ENCODE data around the gene TREM2. TPM values are rescaled to one million over a fixed set of nuclear protein-coding genes. Genes with fewer than 3 reads are reported as not detected.

Gene TREM2
- total and polyA plus RNA-seq, 2 of the 13 experiments (the other 11 are each of a cell fraction or from before 2014, with no cell fraction given) = 0.11 TPM; not detected in 1

DNA sequence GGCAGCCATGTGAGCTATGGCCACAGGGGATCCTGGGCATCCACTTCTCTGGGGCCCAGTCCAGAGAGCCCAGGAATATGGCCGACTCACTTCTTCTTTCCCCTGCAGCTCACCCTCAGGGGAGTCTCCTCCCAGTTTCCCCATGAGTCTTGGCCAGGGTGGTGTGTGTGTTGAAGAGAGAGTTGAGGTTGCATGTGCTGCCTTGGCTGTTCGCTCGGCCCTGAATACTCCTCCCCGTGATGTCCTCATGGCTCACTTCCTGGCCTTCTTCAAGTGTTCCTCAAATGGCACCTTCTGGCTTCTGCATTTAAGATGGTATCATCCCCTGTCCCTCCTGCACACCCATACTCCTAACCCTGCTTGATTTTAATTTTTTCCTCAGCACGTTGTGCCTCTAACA, 5.6 kb downstream of the TREM2 start:
- ChIA-PET CTCF (ENCODE audit: low intra/inter-chr PET ratio, low total read pairs) (no interaction called here), POLR2A (no interaction called here)
- H3K4me3 ChIP-seq (replicated peaks in 1 of 3; ENCODE audit: insufficient read depth in 1 of 3, low read depth in 2 of 3, low read length in 3 of 3) = no peak overlapping the region
- H3K27ac ChIP-seq (ENCODE audit: extremely low read length, insufficient read depth, low read length) = no peak overlapping the region
- peaks cover 1 to 18% of the 10 kb centered on the region in 2 experiments; a peak in 1 of 5 replicates for H3K27me3 ChIP-seq (ENCODE audit: control insufficient read depth in 1 of 2, insufficient read depth in 2 of 2, low read length in 2 of 2)
- no peak overlapping the region for H3K4me2 ChIP-seq (ENCODE audit: low read depth, low read length)
- in situ Hi-C loops (cut with HindIII; ENCODE audit: extremely low pct_ligation_motif_present, low pct_unique_long_range_greater_than_20kb) = no loop called here
- H3K9ac ChIP-seq (ENCODE audit: insufficient read depth, low read depth, low read length) = no peak overlapping the region
- TF ChIP-seq, protein P1, sequence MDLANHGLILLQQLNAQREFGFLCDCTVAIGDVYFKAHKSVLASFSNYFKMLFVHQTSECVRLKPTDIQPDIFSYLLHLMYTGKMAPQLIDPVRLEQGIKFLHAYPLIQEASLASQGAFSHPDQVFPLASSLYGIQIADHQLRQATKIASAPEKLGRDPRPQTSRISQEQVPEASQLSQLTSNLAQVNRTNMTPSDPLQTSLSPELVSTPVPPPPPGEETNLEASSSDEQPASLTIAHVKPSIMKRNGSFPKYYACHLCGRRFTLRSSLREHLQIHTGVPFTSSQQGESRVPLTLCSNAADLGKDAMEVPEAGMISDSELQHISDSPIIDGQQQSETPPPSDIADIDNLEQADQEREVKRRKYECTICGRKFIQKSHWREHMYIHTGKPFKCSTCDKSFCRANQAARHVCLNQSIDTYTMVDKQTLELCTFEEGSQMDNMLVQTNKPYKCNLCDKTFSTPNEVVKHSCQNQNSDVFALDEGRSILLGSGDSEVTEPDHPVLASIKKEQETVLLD (CRISPR knock-in tag; IDR thresholded peaks at IDR 0.05; ENCODE audit: low read depth) = no peak
- no peak for TF ChIP-seq SMC3 (IDR thresholded peaks at IDR 0.05; ENCODE audit: low read length)
- no peak for TF ChIP-seq SNAI1 (CRISPR knock-in tag; IDR thresholded peaks at IDR 0.05; ENCODE audit: borderline replicate concordance)
- no peak for TF ChIP-seq GLI4 (CRISPR knock-in tag; IDR thresholded peaks at IDR 0.05; ENCODE audit: borderline replicate concordance)
- no peak for TF ChIP-seq ADNP (CRISPR knock-in tag; IDR thresholded peaks at IDR 0.05)
- TF ChIP-seq, protein P2, sequence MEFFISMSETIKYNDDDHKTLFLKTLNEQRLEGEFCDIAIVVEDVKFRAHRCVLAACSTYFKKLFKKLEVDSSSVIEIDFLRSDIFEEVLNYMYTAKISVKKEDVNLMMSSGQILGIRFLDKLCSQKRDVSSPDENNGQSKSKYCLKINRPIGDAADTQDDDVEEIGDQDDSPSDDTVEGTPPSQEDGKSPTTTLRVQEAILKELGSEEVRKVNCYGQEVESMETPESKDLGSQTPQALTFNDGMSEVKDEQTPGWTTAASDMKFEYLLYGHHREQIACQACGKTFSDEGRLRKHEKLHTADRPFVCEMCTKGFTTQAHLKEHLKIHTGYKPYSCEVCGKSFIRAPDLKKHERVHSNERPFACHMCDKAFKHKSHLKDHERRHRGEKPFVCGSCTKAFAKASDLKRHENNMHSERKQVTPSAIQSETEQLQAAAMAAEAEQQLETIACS (CRISPR knock-in tag; IDR thresholded peaks at IDR 0.05) = no peak
- no peak for TF ChIP-seq MXI1 (IDR thresholded peaks at IDR 0.05; ENCODE audit: borderline replicate concordance, low read depth, low read length)
- TF ChIP-seq, protein P3, sequence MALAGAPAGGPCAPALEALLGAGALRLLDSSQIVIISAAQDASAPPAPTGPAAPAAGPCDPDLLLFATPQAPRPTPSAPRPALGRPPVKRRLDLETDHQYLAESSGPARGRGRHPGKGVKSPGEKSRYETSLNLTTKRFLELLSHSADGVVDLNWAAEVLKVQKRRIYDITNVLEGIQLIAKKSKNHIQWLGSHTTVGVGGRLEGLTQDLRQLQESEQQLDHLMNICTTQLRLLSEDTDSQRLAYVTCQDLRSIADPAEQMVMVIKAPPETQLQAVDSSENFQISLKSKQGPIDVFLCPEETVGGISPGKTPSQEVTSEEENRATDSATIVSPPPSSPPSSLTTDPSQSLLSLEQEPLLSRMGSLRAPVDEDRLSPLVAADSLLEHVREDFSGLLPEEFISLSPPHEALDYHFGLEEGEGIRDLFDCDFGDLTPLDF (CRISPR knock-in tag; IDR thresholded peaks at IDR 0.05) = no peak
- no peaks in the 10 kb centered on the region for H3K9me3 ChIP-seq (ENCODE audit: low read length)
- H2AFZ ChIP-seq (ENCODE audit: low read length) = no peak overlapping the region
- ATAC-seq (no peak), DNase-seq (ENCODE audit: low spot score) (no peak), FAIRE-seq (no peak)
- no peaks in the 10 kb centered on the region for H4K20me1 ChIP-seq (ENCODE audit: insufficient read depth, low read length)
- BruUV-seq (replicated peaks) = no TSS peak
- 57% methylated on average over 5 of the region's 5 CpGs for WGBS (ENCODE audit: low lambda C conversion rate)
- no peaks in the 10 kb centered on the region for H3K36me3 ChIP-seq (replicated peaks in 1 of 2; ENCODE audit: control insufficient read depth in 1 of 2, insufficient read depth in 2 of 2, low read length in 2 of 2)
- peaks cover 25% of the 10 kb centered on the region for H3K4me1 ChIP-seq (ENCODE audit: insufficient read depth, low read length)
- no peaks in the 10 kb centered on the region for H3K79me2 ChIP-seq (ENCODE audit: insufficient read depth, low read length)
- intact Hi-C loops (cut with micrococcal nuclease; ENCODE audit: unreplicated experiment) = no loop called here
